ENCODE results near the gene ZBTB7C.

- TF ChIP-seq ATF7 (IDR thresholded peaks at IDR 0.05; ENCODE audit: low read depth): no peak
- TF ChIP-seq, protein P1, sequence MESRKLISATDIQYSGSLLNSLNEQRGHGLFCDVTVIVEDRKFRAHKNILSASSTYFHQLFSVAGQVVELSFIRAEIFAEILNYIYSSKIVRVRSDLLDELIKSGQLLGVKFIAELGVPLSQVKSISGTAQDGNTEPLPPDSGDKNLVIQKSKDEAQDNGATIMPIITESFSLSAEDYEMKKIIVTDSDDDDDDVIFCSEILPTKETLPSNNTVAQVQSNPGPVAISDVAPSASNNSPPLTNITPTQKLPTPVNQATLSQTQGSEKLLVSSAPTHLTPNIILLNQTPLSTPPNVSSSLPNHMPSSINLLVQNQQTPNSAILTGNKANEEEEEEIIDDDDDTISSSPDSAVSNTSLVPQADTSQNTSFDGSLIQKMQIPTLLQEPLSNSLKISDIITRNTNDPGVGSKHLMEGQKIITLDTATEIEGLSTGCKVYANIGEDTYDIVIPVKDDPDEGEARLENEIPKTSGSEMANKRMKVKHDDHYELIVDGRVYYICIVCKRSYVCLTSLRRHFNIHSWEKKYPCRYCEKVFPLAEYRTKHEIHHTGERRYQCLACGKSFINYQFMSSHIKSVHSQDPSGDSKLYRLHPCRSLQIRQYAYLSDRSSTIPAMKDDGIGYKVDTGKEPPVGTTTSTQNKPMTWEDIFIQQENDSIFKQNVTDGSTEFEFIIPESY (IDR thresholded peaks at IDR 0.05): no peak
Observed at GRCh38 chr18:48022531-48023329, 386.5 kb downstream of the ZBTB7C start.

Measured in GM12878 (cell line).